GM10248 (cell line): ENCODE data around the gene IL1RAP.

Experiments used
- CTCF ChIA-PET: fragments of 300-600 bp; sonication (Branson Sonifier 250); formaldehyde crosslinking; extraction: SDS; loops from one replicate; lab custom pipeline; 2021; ENCODE audit warnings: antibody characterized with exemption; lab: Yijun Ruan, JAX
- POLR2A ChIA-PET: fragments of 350-650 bp; sonication (Branson Sonifier 250); formaldehyde crosslinking; extraction: SDS; loops from one replicate; lab custom pipeline; 2020; ENCODE audit warnings: antibody characterized with exemption; lab: Yijun Ruan, JAX
- DNase-seq: peaks from one replicate; pipeline ENCODE4 v3.0.0; 2012; ENCODE audit errors: extremely low spot score
- CTCF ChIP-seq: IDR thresholded peaks from 2 replicates; pipeline ENCODE4 v1.5.1; 2012; ENCODE audit warnings: mild to moderate bottlenecking, low read depth; ENCODE audit errors: extremely low read depth, missing control alignments, control extremely low read depth

The IL1RAP gene

GRCh38 chr3:190526787-190527762 lies 13.2 kb downstream of the IL1RAP start:
- DNase-seq, result no peak
- CTCF ChIA-PET, result interaction anchor here (1.3 to 1.7 kb wide), 3 partner anchors 9 to 30 kb away, joined by 3 to 6 read pairs (median 4); no protein-coding TSS in a partner anchor
- TF ChIP-seq CTCF, result no peak
- POLR2A ChIA-PET, result no interaction called here

DNA sequence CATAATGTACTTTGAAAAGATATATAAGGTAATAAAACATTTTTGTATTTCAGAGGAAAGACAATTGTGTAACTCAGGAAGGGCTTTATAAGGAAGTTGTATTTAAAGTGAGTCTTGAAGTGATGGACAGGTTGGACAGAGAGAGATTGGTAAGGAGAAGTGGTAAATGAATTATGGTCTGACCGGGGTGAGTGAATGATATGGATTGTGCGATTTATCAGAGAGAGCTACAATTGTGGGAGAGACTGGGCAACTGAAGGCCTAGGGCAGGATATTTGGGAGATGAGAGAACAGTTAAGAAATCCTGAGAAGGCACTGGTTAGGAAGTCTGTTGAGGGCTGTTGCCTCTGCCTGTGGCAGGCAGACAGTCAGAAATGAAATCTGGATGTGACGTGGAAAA lies 14.8 kb downstream of the IL1RAP start:
- CTCF ChIA-PET, result no interaction called here
- POLR2A ChIA-PET, result no interaction called here
- DNase-seq, result no peak
- TF ChIP-seq CTCF, result no peak

DNA sequence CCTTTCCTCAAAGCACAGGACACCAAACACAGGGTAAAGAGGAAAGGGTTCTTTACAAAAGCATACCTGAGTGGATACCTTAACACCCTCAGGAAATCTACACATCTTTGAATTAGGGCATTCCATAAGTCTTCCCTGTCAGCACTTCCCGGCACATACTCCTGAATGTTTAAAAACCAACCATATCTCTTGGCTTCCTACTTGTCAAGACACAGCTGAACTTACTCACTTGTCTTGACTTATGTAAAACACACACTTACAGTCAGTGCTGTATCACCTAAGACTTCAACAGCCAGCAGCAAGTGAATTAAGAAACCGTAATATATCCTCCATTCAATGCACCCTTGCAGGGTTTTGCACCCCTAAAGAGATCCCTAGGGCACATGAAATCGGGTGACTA lies 17.5 kb downstream of the IL1RAP start:
- no peak for TF ChIP-seq CTCF
- DNase-seq, result no peak
- CTCF ChIA-PET, result no interaction called here
- POLR2A ChIA-PET, result no interaction called here

DNA sequence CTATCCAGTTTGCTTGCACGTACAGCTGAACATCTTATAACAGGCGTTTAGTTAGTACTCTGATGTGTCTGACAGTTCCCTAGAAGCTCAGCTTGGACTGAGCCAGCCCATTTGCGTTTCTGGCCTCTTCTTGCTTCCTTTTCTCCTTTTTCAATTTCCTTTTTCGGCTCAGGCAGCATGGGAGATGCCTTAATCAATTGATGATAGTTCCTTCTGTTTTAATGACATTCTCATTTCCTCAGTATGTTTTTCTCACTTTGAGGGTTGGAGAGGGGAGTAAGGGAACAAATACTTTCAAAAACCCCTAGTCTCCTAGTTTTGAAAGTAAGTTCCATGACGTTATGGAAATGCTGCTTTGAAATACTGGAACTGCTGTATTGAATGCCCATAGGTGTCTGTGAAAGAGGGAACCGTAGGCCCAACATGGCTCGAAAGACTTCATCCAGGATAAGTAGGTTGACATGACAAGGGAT lies 18.9 kb downstream of the IL1RAP start:
- no peak for DNase-seq
- no peak for TF ChIP-seq CTCF
- ChIA-PET POLR2A (no interaction called here), CTCF (interaction anchor here (1.5 kb wide), 1 partner anchor 571 kb away, joined by 3 read pairs; no protein-coding TSS in a partner anchor)

DNA sequence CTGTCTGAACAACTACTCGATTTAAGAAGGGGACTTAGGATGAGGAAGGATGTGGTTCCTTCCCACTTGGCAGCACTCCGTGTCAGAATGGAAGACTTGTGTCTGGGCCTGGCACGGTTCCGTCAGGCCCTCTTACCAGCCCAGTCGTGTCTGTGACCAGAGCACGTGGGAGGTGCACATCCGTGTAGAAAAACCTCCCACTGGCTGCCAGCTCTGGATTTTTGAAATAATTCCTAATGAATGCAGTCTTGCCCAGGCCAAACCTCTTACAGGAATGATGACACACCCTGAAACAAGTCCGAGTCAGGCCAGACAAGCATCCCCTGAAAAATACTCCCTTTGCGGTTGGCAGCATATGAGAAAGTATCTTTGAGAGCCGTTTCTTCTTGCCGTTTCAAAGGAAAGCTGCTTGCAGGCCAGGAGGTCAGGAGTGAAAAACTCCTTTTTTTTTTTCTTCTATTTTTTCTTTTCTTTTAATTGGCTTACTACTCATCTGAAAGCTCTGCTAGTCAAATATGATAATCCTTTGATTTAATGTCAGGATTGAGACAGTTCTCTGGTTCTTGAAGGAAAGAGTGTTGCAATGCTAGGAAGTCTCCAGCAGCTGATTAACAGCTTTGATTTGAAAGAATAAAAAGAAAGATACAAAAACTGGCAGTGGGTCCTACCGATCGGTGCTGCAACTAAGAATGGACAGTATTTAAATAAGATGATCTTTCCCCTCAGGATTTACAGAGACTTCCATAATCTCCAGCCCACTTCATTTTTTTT lies 19.8 kb downstream of the IL1RAP start:
- CTCF ChIA-PET, result interaction anchor here (0.7 to 2.4 kb wide), 4 partner anchors 9 to 1959 kb away, joined by 3 to 5 read pairs (median 3); no protein-coding TSS in a partner anchor

More for the DNA sequence above, 19.8 kb downstream of the IL1RAP start:
- DNase-seq, result no peak
- POLR2A ChIA-PET, result no interaction called here
- no peak for TF ChIP-seq CTCF
